ENCODE results near the gene CSTF3. TPM values are rescaled to one million over a fixed set of nuclear protein-coding genes. Genes with fewer than 3 reads are reported as not detected.

Gene CSTF3
- total and polyA plus RNA-seq, 2 donors from 2014 or later, result 26.1 to 28.5 TPM

DNA sequence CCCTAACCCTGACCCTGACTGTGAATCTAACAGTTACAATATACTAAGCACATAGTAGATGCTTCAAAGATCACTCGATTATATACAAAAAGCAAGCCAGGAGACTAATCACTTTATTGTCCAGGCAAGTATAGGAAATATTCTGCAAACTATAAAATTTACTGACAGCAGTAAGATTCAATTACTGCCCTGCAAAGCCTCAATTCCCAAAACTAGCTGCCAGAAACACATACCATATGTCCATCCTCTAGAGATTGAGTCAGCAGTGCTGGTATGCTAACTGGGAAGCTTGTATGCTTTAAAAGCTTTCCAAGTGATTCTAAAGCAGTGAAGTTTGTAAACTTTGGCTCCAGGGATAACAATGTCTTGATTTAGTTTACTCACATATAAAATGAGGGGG is 26.1 kb downstream of the CSTF3 start:
- no peak for FAIRE-seq
- Histone ChIP-seq H3K9me3 (ENCODE audit: control insufficient read depth in 2 of 3, insufficient read depth in 1 of 3, low read length in 3 of 3) (no peaks in the 10 kb centered on the region), H3K4me1 (ENCODE audit: control insufficient read depth in 2 of 3, insufficient read depth in 2 of 3, low read depth in 1 of 3, low read length in 3 of 3) (no peaks in the 10 kb centered on the region), H3K4me3 (ENCODE audit: low read length in 3 of 3) (no peak overlapping the region), H3K27ac (ENCODE audit: low read depth in 2 of 2, low read length in 2 of 2) (no peak overlapping the region), H3K27me3 (ENCODE audit: control insufficient read depth, insufficient read depth, low read length) (no peaks in the 10 kb centered on the region), H3K36me3 (ENCODE audit: control insufficient read depth in 2 of 3, insufficient read depth in 3 of 3, low read length in 3 of 3) (peaks cover 0 to 2% (median 1%) of the 10 kb centered on the region in 3 donors), H3K9ac (ENCODE audit: low read length in 3 of 3) (no peak overlapping the region)
- peak in 2 of 5 donors; percentile 15 to 55 for DNase-seq
- intact Hi-C loops (cut with DNase I), result no loop called here
- no peak for TF ChIP-seq CTCF (IDR thresholded peaks at IDR 0.05; ENCODE audit: borderline replicate concordance, extremely low read depth, insufficient read depth)

DNA sequence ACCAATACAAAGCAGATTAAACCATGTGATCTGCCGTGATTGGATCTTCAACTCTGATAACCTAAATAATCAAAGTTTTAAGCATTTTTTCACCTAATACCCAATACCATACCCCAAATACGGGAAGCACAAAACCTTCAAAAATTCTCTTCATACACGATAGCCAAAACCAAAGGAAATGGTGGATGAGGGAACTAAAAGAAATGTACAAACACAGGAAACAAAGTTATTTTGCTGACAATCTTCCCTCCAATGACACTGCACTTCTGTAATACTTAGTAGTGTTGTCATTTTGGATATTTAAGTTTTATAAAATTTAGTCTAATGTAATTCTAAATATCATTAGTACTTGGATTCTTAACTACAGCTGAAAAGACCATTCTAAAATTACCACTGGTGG is 27.0 kb downstream of the CSTF3 start:
- Histone ChIP-seq H3K9ac (ENCODE audit: low read length in 3 of 3) (no peak overlapping the region), H3K9me3 (ENCODE audit: control insufficient read depth in 2 of 3, insufficient read depth in 1 of 3, low read length in 3 of 3) (no peaks in the 10 kb centered on the region), H3K4me3 (ENCODE audit: low read length in 3 of 3) (no peak overlapping the region), H3K27me3 (ENCODE audit: control insufficient read depth, insufficient read depth, low read length) (no peaks in the 10 kb centered on the region), H3K4me1 (ENCODE audit: control insufficient read depth in 2 of 3, insufficient read depth in 2 of 3, low read depth in 1 of 3, low read length in 3 of 3) (no peaks in the 10 kb centered on the region), H3K27ac (ENCODE audit: low read depth in 2 of 2, low read length in 2 of 2) (no peak overlapping the region), H3K36me3 (ENCODE audit: control insufficient read depth in 2 of 3, insufficient read depth in 3 of 3, low read length in 3 of 3) (no peaks in the 10 kb centered on the region)
- no peak for TF ChIP-seq CTCF (IDR thresholded peaks at IDR 0.05; ENCODE audit: borderline replicate concordance, extremely low read depth, insufficient read depth)
- DNase-seq (no peak), FAIRE-seq (no peak)
- intact Hi-C loops (cut with DNase I), result no loop called here

DNA sequence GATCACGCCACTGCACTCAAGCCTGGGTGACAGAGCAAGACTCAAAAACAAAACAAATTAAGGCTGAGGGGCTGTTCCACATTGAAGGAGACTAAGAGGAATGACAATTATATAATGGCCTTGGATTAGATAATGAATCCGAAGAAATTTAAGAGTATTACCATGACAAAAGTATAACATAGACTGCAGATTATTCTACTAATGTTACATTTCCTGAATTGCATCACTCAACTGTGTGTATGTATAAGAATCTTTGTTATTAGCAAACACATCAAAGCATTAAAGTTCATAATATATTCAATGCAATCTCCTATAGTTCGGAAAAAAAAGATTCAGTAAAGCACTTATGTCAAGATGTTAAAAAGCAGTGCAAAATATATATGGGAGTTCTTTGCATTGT is 27.5 kb downstream of the CSTF3 start:
- no peaks in the 10 kb centered on the region for H3K9me3 ChIP-seq (ENCODE audit: control insufficient read depth in 2 of 3, insufficient read depth in 1 of 3, low read length in 3 of 3)
- no peak overlapping the region for H3K27ac ChIP-seq (ENCODE audit: low read depth in 2 of 2, low read length in 2 of 2)
- H3K4me3 ChIP-seq (ENCODE audit: low read length in 3 of 3), result no peak overlapping the region
- no peak for FAIRE-seq
- H3K36me3 ChIP-seq (ENCODE audit: control insufficient read depth in 2 of 3, insufficient read depth in 3 of 3, low read length in 3 of 3), result no peaks in the 10 kb centered on the region
- no peaks in the 10 kb centered on the region for H3K4me1 ChIP-seq (ENCODE audit: control insufficient read depth in 2 of 3, insufficient read depth in 2 of 3, low read depth in 1 of 3, low read length in 3 of 3)
- H3K9ac ChIP-seq (ENCODE audit: low read length in 3 of 3), result no peak overlapping the region
- TF ChIP-seq CTCF (IDR thresholded peaks at IDR 0.05; ENCODE audit: borderline replicate concordance, extremely low read depth, insufficient read depth), result no peak
- intact Hi-C loops (cut with DNase I), result no loop called here
- H3K27me3 ChIP-seq (ENCODE audit: control insufficient read depth, insufficient read depth, low read length), result no peaks in the 10 kb centered on the region
- no peak for DNase-seq

DNA sequence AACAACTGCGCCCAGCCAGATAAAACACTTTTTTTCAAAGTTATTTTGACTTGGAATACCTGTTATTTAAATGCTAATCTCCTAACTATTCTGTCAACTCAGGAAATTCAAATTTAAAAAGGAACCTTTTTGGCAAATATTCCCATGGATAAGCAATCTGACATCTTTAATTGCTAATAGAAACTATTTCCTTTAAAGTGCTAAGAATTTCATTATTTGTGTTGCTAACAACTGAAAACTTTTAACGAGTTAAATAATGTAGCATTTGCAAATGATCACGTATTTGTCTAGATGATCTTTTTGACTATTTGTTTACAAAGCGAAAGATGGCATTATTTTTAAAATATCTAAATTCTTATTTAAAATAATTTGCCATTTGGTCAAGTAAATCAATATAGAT is 28.8 kb downstream of the CSTF3 start:
- TF ChIP-seq CTCF (IDR thresholded peaks at IDR 0.05; ENCODE audit: borderline replicate concordance, extremely low read depth, insufficient read depth), result no peak
- H3K36me3 ChIP-seq (ENCODE audit: control insufficient read depth in 2 of 3, insufficient read depth in 3 of 3, low read length in 3 of 3), result no peaks in the 10 kb centered on the region
- H3K4me1 ChIP-seq (ENCODE audit: control insufficient read depth in 2 of 3, insufficient read depth in 2 of 3, low read depth in 1 of 3, low read length in 3 of 3), result no peaks in the 10 kb centered on the region
- no peak overlapping the region for H3K4me3 ChIP-seq (ENCODE audit: low read length in 3 of 3)
- H3K27ac ChIP-seq (ENCODE audit: low read depth in 2 of 2, low read length in 2 of 2), result no peak overlapping the region
- no peak overlapping the region for H3K9ac ChIP-seq (ENCODE audit: low read length in 3 of 3)
- intact Hi-C loops (cut with DNase I), result no loop called here
- H3K27me3 ChIP-seq (ENCODE audit: control insufficient read depth, insufficient read depth, low read length), result no peaks in the 10 kb centered on the region
- no peak for FAIRE-seq
- H3K9me3 ChIP-seq (ENCODE audit: control insufficient read depth in 2 of 3, insufficient read depth in 1 of 3, low read length in 3 of 3), result no peaks in the 10 kb centered on the region
- no peak for DNase-seq
